Trophoblast cell (in vitro differentiated cells and primary cell): ENCODE measurements around the gene CMPK2. TPM values are rescaled to one million over a fixed set of nuclear protein-coding genes. Genes with fewer than 3 reads are reported as not detected.

Experiments
- DNase-seq, 2 donors: peaks; one replicate each; pipeline ENCODE4 v3.0.0-alpha.2; 2016
- H2AFZ ChIP-seq: 2 replicates; pipeline ENCODE4 v1.6.1; 2013; ENCODE audit warnings: low read length, moderate library complexity, mild to moderate bottlenecking; ENCODE audit not compliant: insufficient read depth, poor library complexity
- H2AK5ac ChIP-seq: 2 replicates; pipeline ENCODE4 v1.6.1; 2013; ENCODE audit warnings: mild to moderate bottlenecking, low read length
- H2BK120ac ChIP-seq: 2 replicates; pipeline ENCODE4 v1.6.1; 2013; ENCODE audit warnings: low read length, mild to moderate bottlenecking, moderate library complexity; ENCODE audit not compliant: insufficient read depth, poor library complexity
- H2BK12ac ChIP-seq: 2 replicates; pipeline ENCODE4 v1.6.1; 2013; ENCODE audit warnings: mild to moderate bottlenecking, low read length, moderate library complexity
- H2BK5ac ChIP-seq: 2 replicates; pipeline ENCODE4 v1.6.1; 2013; ENCODE audit warnings: low read length, low read depth, moderate library complexity, mild to moderate bottlenecking; ENCODE audit not compliant: poor library complexity
- H3K14ac ChIP-seq: 2 replicates; pipeline ENCODE4 v1.6.1; 2013; ENCODE audit warnings: mild to moderate bottlenecking, low read length
- H3K18ac ChIP-seq: 2 replicates; pipeline ENCODE4 v1.6.1; 2013; ENCODE audit warnings: mild to moderate bottlenecking, low read length
- H3K23ac ChIP-seq: 2 replicates; pipeline ENCODE4 v1.6.1; 2013; ENCODE audit warnings: low read length
- H3K27ac ChIP-seq: 2 replicates; pipeline ENCODE4 v1.5.1; 2013; ENCODE audit warnings: low read depth, mild to moderate bottlenecking, inconsistent platforms, low read length, moderate library complexity
- H3K27me3 ChIP-seq: 2 replicates; pipeline ENCODE4 v1.6.1; 2013; ENCODE audit warnings: inconsistent platforms, mild to moderate bottlenecking, low read length, moderate library complexity; ENCODE audit not compliant: insufficient read depth
- H3K36me3 ChIP-seq, 2 experiments: 1 replicate in 1 of 2; 2 replicates in 1 of 2; pipeline ENCODE4 v1.6.1; 2013; ENCODE audit warnings: low read length in 2 of 2, mild to moderate bottlenecking in 2 of 2, moderate library complexity in 1 of 2; ENCODE audit not compliant: insufficient read depth in 2 of 2, control insufficient read depth in 1 of 2
- H3K4ac ChIP-seq: 2 replicates; pipeline ENCODE4 v1.6.1; 2013; ENCODE audit warnings: low read depth, mild to moderate bottlenecking, low read length, moderate library complexity
- H3K4me1 ChIP-seq, 2 experiments: 1 replicate in 1 of 2; 2 replicates in 1 of 2; pipeline ENCODE4 v1.6.1; 2013; ENCODE audit warnings: low read length in 2 of 2, mild to moderate bottlenecking in 2 of 2, moderate library complexity in 1 of 2; ENCODE audit not compliant: insufficient read depth in 2 of 2, control insufficient read depth in 1 of 2
- H3K4me2 ChIP-seq: 2 replicates; pipeline ENCODE4 v1.6.1; 2013; ENCODE audit warnings: inconsistent platforms, mild to moderate bottlenecking, low read length, moderate library complexity
- H3K4me3 ChIP-seq: 2 replicates; pipeline ENCODE4 v1.5.1; 2013; ENCODE audit warnings: mild to moderate bottlenecking, low read depth, low read length, inconsistent platforms
- H3K79me1 ChIP-seq: one replicate; pipeline ENCODE4 v1.6.1; 2013; ENCODE audit warnings: low read length
- H3K79me2 ChIP-seq: 2 replicates; pipeline ENCODE4 v1.6.1; 2013; ENCODE audit warnings: low read length, mild to moderate bottlenecking; ENCODE audit not compliant: control insufficient read depth, insufficient read depth, poor library complexity
- H3K9ac ChIP-seq: 2 replicates; pipeline ENCODE4 v1.6.1; 2013; ENCODE audit warnings: mild to moderate bottlenecking, low read length
- H3K9me3 ChIP-seq: 2 replicates; pipeline ENCODE4 v1.6.1; 2013; ENCODE audit warnings: low read depth, mild to moderate bottlenecking, control low read depth, inconsistent platforms, low read length; ENCODE audit not compliant: insufficient read depth
- H4K12ac ChIP-seq: 2 replicates; pipeline ENCODE4 v1.6.1; 2013; ENCODE audit warnings: low read depth, mild to moderate bottlenecking, low read length, moderate library complexity
- H4K8ac ChIP-seq: 2 replicates; pipeline ENCODE4 v1.6.1; 2013; ENCODE audit warnings: low read depth, mild to moderate bottlenecking, low read length, moderate library complexity
- H4K91ac ChIP-seq: one replicate; pipeline ENCODE4 v1.6.1; 2013; ENCODE audit warnings: low read depth, mild to moderate bottlenecking, low read length, moderate library complexity
- WGBS: extraction: QIAGEN DNeasy Blood & Tissue Kit; methylation state at CpG from one replicate; pipeline ENCODE4 v1.1.7; 2013; ENCODE audit warnings: missing lambda C conversion rate; ENCODE audit not compliant: insufficient read length, insufficient coverage; ENCODE audit errors: extremely low coverage; 5-methylcytosine and 5-hydroxymethylcytosine counted together
- polyA plus RNA-seq: library from polyadenylated mRNA; stranded (reverse); fragments of 200-250 nt; gene quantifications from 2 replicates; pipeline ENCODE4 v1.2.3, GENCODE V29; 2013

CMPK2 gene
- 2.1 and 2.2 TPM in 2 replicates for polyA plus RNA-seq

- no peak within 1 kb of the TSS for H2BK120ac ChIP-seq
- no peak within 1 kb of the TSS for H2AK5ac ChIP-seq
- H4K8ac ChIP-seq, result peak within 1 kb of the TSS; percentile 62
- H3K4me2 ChIP-seq, result peak within 1 kb of the TSS; percentile 96
- H3K9ac ChIP-seq, result peak within 1 kb of the TSS; percentile 41
- DNase-seq, result peak; percentile 56 to 75
- H3K79me1 ChIP-seq, result peaks cover 2% of the 10 kb centered on the region
- no peak within 1 kb of the TSS for H3K4ac ChIP-seq
- H3K27me3 ChIP-seq, result peaks cover 10% of the 10 kb centered on the region
- H3K9me3 ChIP-seq, result peaks cover 4% of the 10 kb centered on the region
- H3K27ac ChIP-seq, result no peak within 1 kb of the TSS
- no peak within 1 kb of the TSS for H2BK5ac ChIP-seq
- peak within 1 kb of the TSS; percentile 71 for H3K4me3 ChIP-seq
- no peak within 1 kb of the TSS for H4K12ac ChIP-seq
- no peak within 1 kb of the TSS for H3K14ac ChIP-seq
- peak within 1 kb of the TSS; percentile 83 for H2AFZ ChIP-seq
- no peaks in the 10 kb centered on the region for H3K79me2 ChIP-seq
- peaks cover 0 to 4% of the 10 kb centered on the region in 2 experiments for H3K4me1 ChIP-seq
- H2BK12ac ChIP-seq, result no peak within 1 kb of the TSS
- peak within 1 kb of the TSS; percentile 16 for H4K91ac ChIP-seq
- peak within 1 kb of the TSS; percentile 71 for H3K18ac ChIP-seq
- WGBS, result no CpG with 5 or more reads among the region's 115 CpGs
- H3K36me3 ChIP-seq, result no peaks in the 10 kb centered on the region
- H3K23ac ChIP-seq, result no peak within 1 kb of the TSS
Observed at GRCh38 chr2:6865346-6866274, at the start of gene CMPK2. CMPK2 (minus strand) TSS chr2:6865907; CDS start chr2:6865696, 211 bp downstream.

- WGBS, result no CpG with 5 or more reads among the region's 2 CpGs
Observed at GRCh38 chr2:6915399-6915798, 49.7 kb upstream of the CMPK2 start.

GRCh38 chr2:6914828-6915227 lies 49.1 kb upstream of the CMPK2 start:
- H4K91ac ChIP-seq, result no peak overlapping the region
- no peak overlapping the region for H3K4me2 ChIP-seq
- no peaks in the 10 kb centered on the region for H3K9me3 ChIP-seq
- peak in 1 of 2 donors; percentile 10 for DNase-seq
- H4K8ac ChIP-seq, result no peak overlapping the region
- H2BK120ac ChIP-seq, result no peak overlapping the region
- no peak overlapping the region for H3K18ac ChIP-seq
- H3K79me1 ChIP-seq, result peaks cover 8% of the 10 kb centered on the region
- H3K4me3 ChIP-seq, result no peak overlapping the region
- no peak overlapping the region for H3K27ac ChIP-seq
- H3K4ac ChIP-seq, result no peak overlapping the region
- H4K12ac ChIP-seq, result no peak overlapping the region
- H3K36me3 ChIP-seq, result no peaks in the 10 kb centered on the region
- no peak overlapping the region for H2BK5ac ChIP-seq
- H3K9ac ChIP-seq, result no peak overlapping the region
- H3K14ac ChIP-seq, result no peak overlapping the region
- no CpG with 5 or more reads among the region's 3 CpGs for WGBS
- no peak overlapping the region for H2AFZ ChIP-seq
- H3K4me1 ChIP-seq, result peaks cover 4 to 7% of the 10 kb centered on the region in 2 experiments
- H3K23ac ChIP-seq, result no peak overlapping the region
- no peaks in the 10 kb centered on the region for H3K27me3 ChIP-seq
- no peak overlapping the region for H2AK5ac ChIP-seq
- no peak overlapping the region for H2BK12ac ChIP-seq
- H3K79me2 ChIP-seq, result peaks cover 4% of the 10 kb centered on the region

More at GRCh38 chr2:6915399-6915798, 49.7 kb upstream of the CMPK2 start:
- H3K79me2 ChIP-seq, result peaks cover 4% of the 10 kb centered on the region
- H3K4me3 ChIP-seq, result no peak overlapping the region
- no peak overlapping the region for H2AFZ ChIP-seq
- H3K9me3 ChIP-seq, result no peaks in the 10 kb centered on the region
- no peaks in the 10 kb centered on the region for H3K27me3 ChIP-seq
- no peak overlapping the region for H3K4ac ChIP-seq
- no peak overlapping the region for H3K18ac ChIP-seq
- no peak overlapping the region for H2BK5ac ChIP-seq
- H3K79me1 ChIP-seq, result peaks cover 8% of the 10 kb centered on the region
- H3K23ac ChIP-seq, result no peak overlapping the region
- no peak overlapping the region for H4K91ac ChIP-seq
- H3K4me2 ChIP-seq, result no peak overlapping the region
- no peak overlapping the region for H2BK12ac ChIP-seq
- no peak overlapping the region for H4K8ac ChIP-seq
- no peak overlapping the region for H4K12ac ChIP-seq
- H3K4me1 ChIP-seq, result peaks cover 4 to 7% of the 10 kb centered on the region in 2 experiments
- no peak overlapping the region for H2AK5ac ChIP-seq
- no peak overlapping the region for H3K9ac ChIP-seq
- no peak for DNase-seq
- no peak overlapping the region for H3K14ac ChIP-seq
- no peak overlapping the region for H2BK120ac ChIP-seq
- H3K36me3 ChIP-seq, result no peaks in the 10 kb centered on the region
- no peak overlapping the region for H3K27ac ChIP-seq

- Histone ChIP-seq H2BK12ac (no peak overlapping the region), H3K79me1 (peaks cover 8% of the 10 kb centered on the region), H3K9ac (no peak overlapping the region), H4K12ac (no peak overlapping the region), H3K4me2 (no peak overlapping the region), H3K79me2 (peaks cover 4% of the 10 kb centered on the region), H2AK5ac (no peak overlapping the region), H3K23ac (no peak overlapping the region), H4K91ac (no peak overlapping the region), H3K14ac (no peak overlapping the region), H3K9me3 (no peaks in the 10 kb centered on the region), H3K4me1 (peaks cover 0 to 3% of the 10 kb centered on the region in 2 experiments), H3K18ac (no peak overlapping the region), H2BK5ac (no peak overlapping the region), H3K36me3 (no peaks in the 10 kb centered on the region), H2BK120ac (no peak overlapping the region), H3K27me3 (no peaks in the 10 kb centered on the region), H4K8ac (no peak overlapping the region), H3K4me3 (no peak overlapping the region), H3K4ac (no peak overlapping the region), H3K27ac (no peak overlapping the region), H2AFZ (no peak overlapping the region)
- WGBS, result no CpG with 5 or more reads among the region's 9 CpGs
- no peak for DNase-seq
Observed at GRCh38 chr2:6913415-6914157, 47.9 kb upstream of the CMPK2 start.
